ENCODE measurements around the gene DBH. TPM values are rescaled to one million over a fixed set of nuclear protein-coding genes. Genes with fewer than 3 reads are reported as not detected.
"Not testable (repeated sequence)": the region's sequence is repeated elsewhere in the genome, so short reads cannot be mapped to it uniquely, and the experiment has no call there.

DBH gene
- total RNA-seq, 2 donors from 2014 or later, result not detected

GRCh38 chr9:133672503-133673257 lies 36.5 kb downstream of the DBH start:
- Histone ChIP-seq H3K36me3 (no peaks in the 10 kb centered on the region), H3K9me3 (peaks cover 0 to 5% of the 10 kb centered on the region in 2 donors), H3K27me3 (no peaks in the 10 kb centered on the region), H3K4me1 (no peaks in the 10 kb centered on the region), H3K4me3 (no peak overlapping the region), H3K27ac (no peak overlapping the region)
- DNase-seq (ENCODE audit: low spot score), result no peak
- TF ChIP-seq CTCF (IDR thresholded peaks at IDR 0.05), result no peak

DNA sequence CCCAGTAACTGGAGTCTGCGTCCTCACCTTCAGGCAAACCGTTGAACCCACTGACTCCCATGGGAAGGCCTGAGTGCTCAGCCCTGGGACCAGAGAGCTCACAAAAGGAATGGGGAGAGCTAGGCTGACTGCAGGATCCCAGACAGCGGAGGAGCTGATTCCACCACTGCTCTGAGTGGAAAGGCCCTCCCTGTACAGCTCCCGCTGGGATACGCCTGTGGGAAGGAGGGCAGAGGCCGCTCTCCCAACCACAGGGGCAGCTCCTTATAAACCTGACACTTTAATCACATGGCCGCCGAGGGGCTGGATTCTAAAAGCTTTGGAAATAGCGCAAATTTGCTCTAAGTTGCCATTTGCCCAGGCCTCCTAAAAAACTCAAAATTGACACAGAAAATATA lies 37.1 kb downstream of the DBH start:
- Histone ChIP-seq H3K4me3 (no peak overlapping the region), H3K9me3 (peaks cover 0 to 5% of the 10 kb centered on the region in 2 donors), H3K27ac (no peak overlapping the region), H3K4me1 (no peaks in the 10 kb centered on the region), H3K36me3 (no peaks in the 10 kb centered on the region), H3K27me3 (no peaks in the 10 kb centered on the region)
- no peak for TF ChIP-seq CTCF (IDR thresholded peaks at IDR 0.05)
- no peak for DNase-seq (ENCODE audit: low spot score)

DNA sequence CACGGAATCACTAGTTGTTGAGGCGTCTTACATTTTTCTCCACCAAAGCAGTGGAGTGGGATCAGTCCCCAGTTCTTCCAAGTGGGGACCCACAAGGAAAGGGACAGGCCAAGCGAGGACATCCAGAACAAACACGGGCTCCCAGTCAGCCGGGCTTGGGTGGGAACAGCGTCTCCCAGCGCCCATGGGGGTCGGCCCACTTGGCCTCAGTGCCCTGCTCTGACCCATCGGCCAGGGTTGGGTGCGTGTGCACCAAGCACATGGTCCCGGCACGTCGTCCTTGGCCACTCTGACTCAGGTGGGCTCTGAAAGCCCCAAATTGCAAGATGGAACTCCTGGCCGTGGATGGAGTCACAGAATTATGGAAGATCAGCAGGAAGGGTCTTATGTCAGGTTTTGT lies 37.9 kb downstream of the DBH start:
- H3K27me3 ChIP-seq, result no peaks in the 10 kb centered on the region
- H3K4me3 ChIP-seq, result no peak overlapping the region
- H3K27ac ChIP-seq, result no peak overlapping the region
- peaks cover 0 to 4% of the 10 kb centered on the region in 2 donors for H3K4me1 ChIP-seq
- TF ChIP-seq CTCF (IDR thresholded peaks at IDR 0.05), result no peak
- no peak for DNase-seq (ENCODE audit: low spot score)
- peaks cover 0 to 5% of the 10 kb centered on the region in 2 donors for H3K9me3 ChIP-seq
- H3K36me3 ChIP-seq, result no peaks in the 10 kb centered on the region

- not testable (repeated sequence) for H3K27ac ChIP-seq; H3K27me3 ChIP-seq; DNase-seq (ENCODE audit: low spot score); H3K4me3 ChIP-seq; H3K9me3 ChIP-seq; H3K36me3 ChIP-seq
- H3K4me1 ChIP-seq, result peaks cover 0 to 16% of the 10 kb centered on the region in 2 donors
Measured at GRCh38 chr9:133675796-133676195, 39.6 kb downstream of the DBH start.

GRCh38 chr9:133676450-133676849 lies 40.3 kb downstream of the DBH start:
- H3K27ac ChIP-seq, result no peak overlapping the region

More at GRCh38 chr9:133676450-133676849, 40.3 kb downstream of the DBH start:
- DNase-seq (ENCODE audit: low spot score), result no peak
- peaks cover 0 to 16% of the 10 kb centered on the region in 2 donors for H3K4me1 ChIP-seq
- no peaks in the 10 kb centered on the region for H3K36me3 ChIP-seq
- peaks cover 0 to 5% of the 10 kb centered on the region in 2 donors for H3K9me3 ChIP-seq
- TF ChIP-seq CTCF (IDR thresholded peaks at IDR 0.05), result no peak
- no peak overlapping the region for H3K4me3 ChIP-seq
- H3K27me3 ChIP-seq, result no peaks in the 10 kb centered on the region
